HFFc6 (cell line): ENCODE measurements around the gene GLIS1. TPM values are rescaled to one million over a fixed set of nuclear protein-coding genes. Genes with fewer than 3 reads are reported as not detected.
A peak's percentile ranks its signal among the peaks of the same experiment; 100 is the strongest.

ENCODE experiments used
- DNase-seq: peaks from one replicate; pipeline ENCODE4 v3.0.0-alpha.2; 2018
- H3K27ac Mint-ChIP-seq: 2 replicates; pipeline ENCODE4 v1.8.0; 2020; ENCODE audit warnings: mild to moderate bottlenecking, mixed read lengths
- H3K27me3 Mint-ChIP-seq: 2 replicates; pipeline ENCODE4 v1.8.0; 2021; ENCODE audit warnings: mild to moderate bottlenecking, moderate library complexity, mixed read lengths; ENCODE audit not compliant: insufficient read depth
- H3K36me3 Mint-ChIP-seq: 2 replicates; pipeline ENCODE4 v1.8.0; 2021; ENCODE audit warnings: low read depth, mixed read lengths
- H3K4me1 Mint-ChIP-seq: 2 replicates; pipeline ENCODE4 v1.8.0; 2020; ENCODE audit warnings: low read depth, mixed read lengths
- H3K4me3 Mint-ChIP-seq: 2 replicates; pipeline ENCODE4 v1.8.0; 2020; ENCODE audit warnings: mild to moderate bottlenecking, moderate library complexity, mixed read lengths
- H3K9me3 Mint-ChIP-seq: 2 replicates; pipeline ENCODE4 v1.8.0; 2020; ENCODE audit warnings: mild to moderate bottlenecking, mixed read lengths
- total RNA-seq, 6 experiments: library from RNA; stranded (reverse); fragmentation: NEBNext Ultra II Directional; extraction: Animal tissue kit (Norgen Biotek cat#: 25700); gene quantifications; 2 replicates in 1 of 6; 3 replicates in 5 of 6; pipeline ENCODE4 v1.2.3, GENCODE V29; 2021
- TF ChIP-seq, protein P1 (sequence below): fragments of 200-600 bp; sonication (generic); IDR thresholded peaks from 2 replicates; pipeline ENCODE4 v1.5.0; 2021; ENCODE audit warnings: antibody characterized with exemption, mild to moderate bottlenecking

The GLIS1 gene
- total RNA-seq, 6 experiments from 2014 or later = 1.1 to 1.9 (median 1.2) TPM

- no peaks in the 10 kb centered on the region for H3K9me3 Mint-ChIP-seq
- no peak overlapping the region for H3K27ac Mint-ChIP-seq
- H3K27me3 Mint-ChIP-seq = peaks cover 51% of the 10 kb centered on the region
- H3K4me3 Mint-ChIP-seq = no peak overlapping the region
- TF ChIP-seq, protein P1, sequence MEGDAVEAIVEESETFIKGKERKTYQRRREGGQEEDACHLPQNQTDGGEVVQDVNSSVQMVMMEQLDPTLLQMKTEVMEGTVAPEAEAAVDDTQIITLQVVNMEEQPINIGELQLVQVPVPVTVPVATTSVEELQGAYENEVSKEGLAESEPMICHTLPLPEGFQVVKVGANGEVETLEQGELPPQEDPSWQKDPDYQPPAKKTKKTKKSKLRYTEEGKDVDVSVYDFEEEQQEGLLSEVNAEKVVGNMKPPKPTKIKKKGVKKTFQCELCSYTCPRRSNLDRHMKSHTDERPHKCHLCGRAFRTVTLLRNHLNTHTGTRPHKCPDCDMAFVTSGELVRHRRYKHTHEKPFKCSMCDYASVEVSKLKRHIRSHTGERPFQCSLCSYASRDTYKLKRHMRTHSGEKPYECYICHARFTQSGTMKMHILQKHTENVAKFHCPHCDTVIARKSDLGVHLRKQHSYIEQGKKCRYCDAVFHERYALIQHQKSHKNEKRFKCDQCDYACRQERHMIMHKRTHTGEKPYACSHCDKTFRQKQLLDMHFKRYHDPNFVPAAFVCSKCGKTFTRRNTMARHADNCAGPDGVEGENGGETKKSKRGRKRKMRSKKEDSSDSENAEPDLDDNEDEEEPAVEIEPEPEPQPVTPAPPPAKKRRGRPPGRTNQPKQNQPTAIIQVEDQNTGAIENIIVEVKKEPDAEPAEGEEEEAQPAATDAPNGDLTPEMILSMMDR = no peak
- no peaks in the 10 kb centered on the region for H3K36me3 Mint-ChIP-seq
- no peak for DNase-seq
- H3K4me1 Mint-ChIP-seq = no peaks in the 10 kb centered on the region
These were observed 76.0 kb downstream of the GLIS1 start for GRCh38 chr1:53662951-53663350.

DNA sequence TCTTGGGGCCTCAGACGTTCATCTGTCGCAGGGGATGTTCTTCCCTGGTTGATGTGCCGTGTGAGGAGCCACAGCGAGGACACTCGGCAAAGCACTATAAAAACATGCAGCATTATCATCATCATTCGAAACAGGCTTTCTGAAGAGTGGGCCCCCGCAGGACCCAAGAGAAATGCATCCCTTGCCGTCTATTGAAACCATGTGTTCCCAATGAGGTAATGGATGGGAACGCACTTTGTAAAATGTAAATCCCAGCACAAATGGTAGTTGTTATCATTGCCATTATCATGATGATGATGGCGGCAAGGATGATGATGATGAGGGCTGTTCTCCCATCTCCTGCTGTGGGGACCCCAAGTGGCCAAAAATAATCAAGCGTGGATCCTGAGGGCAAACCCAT lies 76.8 kb downstream of the GLIS1 start:
- Mint-ChIP-seq H3K36me3 (no peaks in the 10 kb centered on the region), H3K27ac (no peak overlapping the region), H3K4me3 (no peak overlapping the region), H3K9me3 (no peaks in the 10 kb centered on the region), H3K4me1 (no peaks in the 10 kb centered on the region; the same call in 1 of the 2 replicates), H3K27me3 (peaks cover 56% of the 10 kb centered on the region)
- TF ChIP-seq, protein P1 = 0 out of 2 replicates have a peak, but pooled peaks have one; percentile 19
- no peak for DNase-seq

DNA sequence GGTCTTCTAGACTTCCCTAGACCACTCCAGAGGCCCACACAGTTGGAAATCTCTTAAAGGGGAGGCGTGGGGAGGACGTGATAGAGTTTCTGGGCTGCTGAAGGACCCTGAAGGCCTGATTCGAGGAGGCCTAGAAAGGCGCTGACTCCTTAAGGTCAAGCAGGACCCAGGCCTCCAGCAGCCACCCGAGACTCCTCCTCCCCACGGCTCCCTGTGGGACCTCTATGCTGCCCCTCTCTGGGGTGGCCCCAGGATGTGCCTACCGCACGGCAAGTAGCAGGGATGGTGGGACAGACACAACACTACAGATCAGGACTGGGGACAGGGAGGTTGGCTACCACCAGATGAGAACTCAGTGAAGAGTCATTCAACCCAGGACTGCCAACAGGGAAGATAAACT lies 77.5 kb downstream of the GLIS1 start:
- H3K9me3 Mint-ChIP-seq = no peaks in the 10 kb centered on the region
- TF ChIP-seq, protein P1 = no peak
- H3K27me3 Mint-ChIP-seq = peaks cover 49% of the 10 kb centered on the region
- H3K36me3 Mint-ChIP-seq = no peaks in the 10 kb centered on the region
- H3K27ac Mint-ChIP-seq = no peak overlapping the region
- peaks cover 7% of the 10 kb centered on the region for H3K4me1 Mint-ChIP-seq
- H3K4me3 Mint-ChIP-seq = no peak overlapping the region
- DNase-seq = no peak

DNA sequence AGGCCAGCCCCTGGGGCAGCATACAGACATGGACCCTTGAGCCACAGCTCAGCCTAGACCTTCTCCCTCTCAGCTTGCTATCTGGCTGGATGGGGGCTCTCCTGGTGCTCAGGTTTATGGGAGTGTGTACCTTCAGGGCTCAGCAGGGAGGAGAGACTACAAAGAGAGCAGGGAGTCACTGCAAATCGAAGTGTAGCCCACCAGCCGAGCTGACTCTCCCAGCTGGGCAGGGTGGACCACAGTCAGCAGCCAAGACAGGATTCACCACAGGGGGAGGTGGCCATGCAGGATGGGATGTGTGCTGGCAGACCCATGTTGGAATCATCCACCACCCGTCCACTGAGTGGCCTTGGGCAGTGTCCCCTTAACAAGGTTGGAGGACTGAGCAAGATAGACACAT lies 78.3 kb downstream of the GLIS1 start:
- H3K9me3 Mint-ChIP-seq = no peaks in the 10 kb centered on the region
- peaks cover 15% of the 10 kb centered on the region for H3K4me1 Mint-ChIP-seq
- no peak for DNase-seq
- peaks cover 45% of the 10 kb centered on the region for H3K27me3 Mint-ChIP-seq
- TF ChIP-seq, protein P1 = no peak
- H3K36me3 Mint-ChIP-seq = no peaks in the 10 kb centered on the region
- H3K27ac Mint-ChIP-seq = no peak overlapping the region
- H3K4me3 Mint-ChIP-seq = no peak overlapping the region

DNA sequence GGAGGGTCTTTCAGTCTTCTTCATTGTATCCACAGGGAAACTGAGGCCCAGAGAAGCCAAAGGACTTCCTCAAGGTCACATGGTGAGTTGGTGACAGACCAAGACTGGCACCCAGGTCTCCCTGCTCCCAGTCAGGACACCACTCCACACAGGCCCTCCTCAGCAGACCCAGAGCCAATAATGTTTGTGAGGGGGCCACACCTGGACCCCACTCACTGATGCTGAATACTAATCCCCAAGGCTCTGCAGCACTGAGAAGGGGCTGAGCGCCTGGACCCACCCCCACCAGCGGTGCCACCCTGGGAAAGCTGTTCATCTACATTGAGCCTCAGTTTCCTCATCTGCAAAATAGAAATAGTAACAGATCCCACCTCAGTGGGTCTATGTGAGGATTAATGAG lies 79.5 kb downstream of the GLIS1 start:
- DNase-seq = no peak
- Mint-ChIP-seq H3K4me3 (no peak overlapping the region), H3K9me3 (no peaks in the 10 kb centered on the region), H3K27me3 (peaks cover 40% of the 10 kb centered on the region), H3K36me3 (no peaks in the 10 kb centered on the region), H3K4me1 (peaks cover 27% of the 10 kb centered on the region), H3K27ac (no peak overlapping the region)
- TF ChIP-seq, protein P1 = no peak
